Smooth muscle cell (in vitro differentiated cells): ENCODE results near the gene KCNH1. TPM values are rescaled to one million over a fixed set of nuclear protein-coding genes. Genes with fewer than 3 reads are reported as not detected.

Source experiments
- DNase-seq: peaks from one replicate; lab custom pipeline; 2025; ENCODE audit not compliant: unreplicated experiment; lab: John Stamatoyannopoulos, UW
- H2AFZ ChIP-seq: fragments of 200-600 bp; sonication (generic); 2 replicates; pipeline ENCODE4 v1.6.0; 2016; ENCODE audit warnings: antibody characterized with exemption, low read depth, mild to moderate bottlenecking
- H3F3A ChIP-seq: fragments of 200-600 bp; sonication (generic); 2 replicates; pipeline ENCODE4 v1.6.0; 2017; ENCODE audit warnings: antibody characterized with exemption, low read depth
- H3K27ac ChIP-seq: fragments of 200-600 bp; sonication (generic); 2 replicates; pipeline ENCODE4 v1.5.1; 2016; ENCODE audit warnings: low read depth, mild to moderate bottlenecking
- H3K27me3 ChIP-seq: fragments of 200-600 bp; sonication (generic); 2 replicates; pipeline ENCODE4 v1.6.1; 2016; ENCODE audit warnings: low read depth, mild to moderate bottlenecking
- H3K36me3 ChIP-seq: fragments of 200-600 bp; sonication (generic); 2 replicates; pipeline ENCODE4 v1.5.1; 2016; ENCODE audit warnings: low read depth
- H3K4me1 ChIP-seq: fragments of 200-600 bp; sonication (generic); 2 replicates; pipeline ENCODE4 v1.5.1; 2016; ENCODE audit warnings: low read depth
- H3K4me2 ChIP-seq: fragments of 200-600 bp; sonication (generic); 2 replicates; pipeline ENCODE4 v1.6.0; 2016; ENCODE audit warnings: mild to moderate bottlenecking
- H3K4me3 ChIP-seq: fragments of 200-600 bp; sonication (generic); 2 replicates; pipeline ENCODE4 v1.5.1; 2016; ENCODE audit warnings: mild to moderate bottlenecking
- H3K79me2 ChIP-seq: fragments of 200-600 bp; sonication (generic); 2 replicates; pipeline ENCODE4 v1.6.0; 2016; ENCODE audit warnings: low read depth, mild to moderate bottlenecking
- H3K9ac ChIP-seq: fragments of 200-600 bp; sonication (generic); 2 replicates; pipeline ENCODE4 v1.6.0; 2016; ENCODE audit warnings: low read depth
- H3K9me3 ChIP-seq: fragments of 200-600 bp; sonication (generic); replicated peaks from 2 replicates; pipeline ENCODE4 v1.5.1; 2016; ENCODE audit warnings: low read depth
- H4K20me1 ChIP-seq: fragments of 200-600 bp; sonication (generic); 2 replicates; pipeline ENCODE4 v1.6.0; 2016; ENCODE audit warnings: low read depth
- CTCF ChIP-seq: fragments of 200-600 bp; sonication (generic); IDR thresholded peaks from 2 replicates; pipeline ENCODE4 v1.5.1; 2017; ENCODE audit warnings: borderline replicate concordance, mild to moderate bottlenecking, antibody characterized with exemption; ENCODE audit not compliant: insufficient read depth, poor library complexity, severe bottlenecking
- WGBS: methylation state at CpG from one replicate; pipeline ENCODE4 v1.1.7; 2016; ENCODE audit warnings: low lambda C conversion rate; 5-methylcytosine and 5-hydroxymethylcytosine counted together
- polyA plus RNA-seq: library from polyadenylated mRNA; unstranded; fragments of >200 nt; fragmentation: Nextera tagmentation; extraction: Ambion mirVana; gene quantifications from 2 replicates; pipeline ENCODE4 v1.2.1, GENCODE V29; 2016
- total RNA-seq: library from RNA; depleted of rRNA; stranded (reverse); fragments of >200 nt; gene quantifications from 2 replicates; pipeline ENCODE4 v1.2.3, GENCODE V29; 2014

Gene KCNH1
- total and polyA plus RNA-seq, 2 experiments from 2014 or later = 0.30 to 1.9 TPM

GRCh38 chr1:211153932-211154331 lies 20.0 kb upstream of the KCNH1 start:
- Histone ChIP-seq H3K9ac (no peak overlapping the region), H3K36me3 (no peaks in the 10 kb centered on the region), H4K20me1 (no peaks in the 10 kb centered on the region), H3K27me3 (no peaks in the 10 kb centered on the region), H3K4me1 (no peaks in the 10 kb centered on the region), H2AFZ (no peak overlapping the region), H3K4me3 (no peak overlapping the region), H3K4me2 (no peak overlapping the region), H3K27ac (no peak overlapping the region), H3K9me3 (no peaks in the 10 kb centered on the region), H3F3A (no peaks in the 10 kb centered on the region), H3K79me2 (no peaks in the 10 kb centered on the region)
- DNase-seq = no peak
- TF ChIP-seq CTCF = no peak
- WGBS = 61% methylated on average over 1 of the region's 1 CpG

- Histone ChIP-seq H4K20me1 (no peaks in the 10 kb centered on the region), H3K4me2 (no peak overlapping the region), H2AFZ (no peak overlapping the region), H3K9me3 (no peaks in the 10 kb centered on the region), H3K36me3 (no peaks in the 10 kb centered on the region), H3F3A (no peaks in the 10 kb centered on the region), H3K79me2 (no peaks in the 10 kb centered on the region), H3K27me3 (no peaks in the 10 kb centered on the region), H3K4me1 (no peaks in the 10 kb centered on the region), H3K4me3 (no peak overlapping the region), H3K9ac (no peak overlapping the region), H3K27ac (no peak overlapping the region)
- WGBS = 73% methylated on average over 5 of the region's 5 CpGs
- no peak for TF ChIP-seq CTCF
- DNase-seq = no peak
These were observed 14.4 kb upstream of the KCNH1 start for GRCh38 chr1:211148366-211148765.

- Histone ChIP-seq H3F3A (no peaks in the 10 kb centered on the region), H3K9me3 (no peaks in the 10 kb centered on the region), H3K4me2 (no peak overlapping the region), H3K4me1 (no peaks in the 10 kb centered on the region), H3K27me3 (no peaks in the 10 kb centered on the region), H4K20me1 (no peaks in the 10 kb centered on the region), H3K79me2 (no peaks in the 10 kb centered on the region), H3K36me3 (no peaks in the 10 kb centered on the region), H3K27ac (no peak overlapping the region), H2AFZ (no peak overlapping the region), H3K4me3 (no peak overlapping the region), H3K9ac (no peak overlapping the region)
- 86% methylated on average over 4 of the region's 4 CpGs for WGBS
- no peak for TF ChIP-seq CTCF
- DNase-seq = no peak
These were observed 12.0 kb upstream of the KCNH1 start for GRCh38 chr1:211145944-211146343.

GRCh38 chr1:211135342-211135950 lies 1.5 kb upstream of the KCNH1 start:
- no peak overlapping the region for H3K4me3 ChIP-seq
- no peaks in the 10 kb centered on the region for H3K79me2 ChIP-seq
- H3K4me2 ChIP-seq = no peak overlapping the region
- H3K9ac ChIP-seq = no peak overlapping the region
- no peaks in the 10 kb centered on the region for H3F3A ChIP-seq
- WGBS = 30% methylated on average over 5 of the region's 5 CpGs
- no peaks in the 10 kb centered on the region for H4K20me1 ChIP-seq
- peak; percentile 53 for TF ChIP-seq CTCF
- H3K36me3 ChIP-seq = no peaks in the 10 kb centered on the region
- H3K9me3 ChIP-seq = no peaks in the 10 kb centered on the region
- no peak for DNase-seq
- no peak overlapping the region for H2AFZ ChIP-seq
- no peaks in the 10 kb centered on the region for H3K4me1 ChIP-seq
- H3K27ac ChIP-seq = no peak overlapping the region
- H3K27me3 ChIP-seq = peaks cover 34% of the 10 kb centered on the region
